GM21423 (cell line): ENCODE results near the gene PRMT2.
"Not testable (repeated sequence)": the region's sequence is repeated elsewhere in the genome, so short reads cannot be mapped to it uniquely, and the experiment has no call there.

Experiments
- ATAC-seq: cut with Tn5 transposase; IDR thresholded peaks from one replicate; pipeline ENCODE4 v1.9.1; 2021; ENCODE audit warnings: mild to moderate bottlenecking, moderate library complexity; ENCODE audit not compliant: unreplicated experiment

The PRMT2 gene

GRCh38 chr21:46666941-46667740 is 31.7 kb downstream of the PRMT2 start:
- no peak for ATAC-seq

GRCh38 chr21:46667741-46668380 is 32.4 kb downstream of the PRMT2 start:
- no peak for ATAC-seq

GRCh38 chr21:46668381-46668780 is 32.9 kb downstream of the PRMT2 start:
- no peak for ATAC-seq

GRCh38 chr21:46668904-46669303 is 33.4 kb downstream of the PRMT2 start:
- not testable (repeated sequence) for ATAC-seq

GRCh38 chr21:46674430-46675007 is 39.0 kb downstream of the PRMT2 start:
- ATAC-seq, result no peak

- ATAC-seq, result no peak
These were observed 40.3 kb downstream of the PRMT2 start for GRCh38 chr21:46675595-46676280.

GRCh38 chr21:46676542-46676941 is 41.1 kb downstream of the PRMT2 start:
- not testable (repeated sequence) for ATAC-seq

GRCh38 chr21:46681593-46681992 is 46.1 kb downstream of the PRMT2 start:
- not testable (repeated sequence) for ATAC-seq

GRCh38 chr21:46698652-46699051 is 63.2 kb downstream of the PRMT2 start:
- not testable (repeated sequence) for ATAC-seq

- not testable (repeated sequence) for ATAC-seq
These were observed 63.6 kb downstream of the PRMT2 start for GRCh38 chr21:46699104-46699503.
